HepG2 (cell line): Measurements from ENCODE around the gene VAV2. TPM values are rescaled to one million over a fixed set of nuclear protein-coding genes. Genes with fewer than 3 reads are reported as not detected.
A peak's percentile ranks its signal among the peaks of the same experiment; 100 is the strongest.

Experiments
- CEBPB ChIP-seq: IDR thresholded peaks from 2 replicates; pipeline ENCODE4 v1.6.1; 2011; ENCODE audit warnings: low read depth, low read length, improper control_type of control experiment, borderline replicate concordance
- E2F1 ChIP-seq: sonication (generic); formaldehyde crosslinking; IDR thresholded peaks from 2 replicates; pipeline ENCODE4 v1.5.0; 2020; ENCODE audit warnings: missing genetic modification reagents
- JDP2 ChIP-seq: sonication (generic); formaldehyde crosslinking; IDR thresholded peaks from 2 replicates; pipeline ENCODE4 v1.8.1; 2022; ENCODE audit warnings: missing genetic modification reagents, borderline replicate concordance
- KDM2A ChIP-seq: sonication (generic); formaldehyde crosslinking; IDR thresholded peaks from 2 replicates; pipeline ENCODE4 v1.4.0; 2020; ENCODE audit warnings: low read depth, missing genetic modification reagents, borderline replicate concordance
- RNF2 ChIP-seq: fragments of 450-650 bp; conservative IDR thresholded peaks from 2 replicates; pipeline ENCODE4 v1.6.1; 2016; ENCODE audit warnings: low read depth
- RXRB ChIP-seq: IDR thresholded peaks from 2 replicates; pipeline ENCODE4 v1.6.1; 2016; ENCODE audit warnings: borderline replicate concordance, missing genetic modification reagents, missing compliant biosample characterization
- TP53 ChIP-seq: sonication (generic); formaldehyde crosslinking; conservative IDR thresholded peaks from 2 replicates; pipeline ENCODE4 v1.4.0; 2020; ENCODE audit warnings: missing genetic modification reagents
- ZBTB8A ChIP-seq: sonication (generic); formaldehyde crosslinking; IDR thresholded peaks from 2 replicates; pipeline ENCODE4 v1.4.0; 2020; ENCODE audit warnings: mild to moderate bottlenecking, low read depth, missing genetic modification reagents, borderline replicate concordance
- ZMYM4 ChIP-seq: sonication (generic); formaldehyde crosslinking; IDR thresholded peaks from 2 replicates; pipeline ENCODE4 v1.8.1; 2023; ENCODE audit warnings: mild to moderate bottlenecking, missing genetic modification reagents
- ZNF136 ChIP-seq: sonication (generic); formaldehyde crosslinking; IDR thresholded peaks from 2 replicates; pipeline ENCODE4 v1.8.1; 2022; ENCODE audit warnings: low read depth, mild to moderate bottlenecking, moderate library complexity, missing genetic modification reagents
- ZNF362 ChIP-seq: sonication (generic); formaldehyde crosslinking; IDR thresholded peaks from 2 replicates; pipeline ENCODE4 v1.4.0; 2020; ENCODE audit warnings: missing genetic modification reagents, mild to moderate bottlenecking, borderline replicate concordance
- ZSCAN21 ChIP-seq: sonication (generic); formaldehyde crosslinking; IDR thresholded peaks from 2 replicates; pipeline ENCODE4 v1.8.0; 2022; ENCODE audit warnings: mild to moderate bottlenecking, missing genetic modification reagents, moderate library complexity, borderline replicate concordance
- polyA plus RNA-seq, 8 experiments: library from polyadenylated mRNA; depleted of rRNA in 3 of 8; stranded (reverse) in 7 of 8; unstranded in 1 of 8; fragments of >200 nt; fragmentation: Illumina TruSeq in 4 of 8; extraction: Trizol in 4 of 8; gene quantifications; 2 replicates each; pipeline versions ENCODE4 v1.2.1 to v1.2.3, GENCODE V29; 2011 to 2016; ENCODE audit warnings: low read depth in 4 of 8, missing spikeins in 1 of 8, mixed read lengths in 1 of 8; ENCODE audit not compliant: insufficient read depth in 1 of 8
- total RNA-seq, 5 experiments: library from RNA; depleted of rRNA; stranded (reverse); fragments of >200 nt; fragmentation: Illumina TruSeq; extraction: Trizol; gene quantifications; 2 replicates each; pipeline ENCODE4 v1.2.3, GENCODE V29; 2016; ENCODE audit warnings: low read depth in 1 of 5

The VAV2 gene
- total and polyA plus RNA-seq, 2 of the 13 experiments (the other 11 are each of a cell fraction or from before 2014, with no cell fraction given), result 22.5 to 22.9 TPM

- TF ChIP-seq E2F1 (CRISPR knock-in tag), result no peak
- peak; percentile 73 for TF ChIP-seq RXRB (CRISPR knock-in tag)
- 0 out of 2 replicates have a peak, but pooled peaks have one; percentile 55 for TF ChIP-seq ZBTB8A (CRISPR knock-in tag)
- no peak for TF ChIP-seq TP53 (CRISPR knock-in tag)
- 0 out of 2 replicates have a peak, but pooled peaks have one; percentile 32 for TF ChIP-seq ZNF362 (CRISPR knock-in tag)
- TF ChIP-seq ZMYM4, result no peak
- TF ChIP-seq ZNF136 (CRISPR knock-in tag), result no peak
- TF ChIP-seq CEBPB, result no peak
- peak; percentile 83; the same call in 1 of the 2 replicates for TF ChIP-seq ZSCAN21 (CRISPR knock-in tag)
- TF ChIP-seq KDM2A (CRISPR knock-in tag), result 0 out of 2 replicates have a peak, but pooled peaks have one; percentile 41
- 0 out of 2 replicates have a peak, but pooled peaks have one; percentile 35 for TF ChIP-seq RNF2
- no peak for TF ChIP-seq JDP2 (CRISPR knock-in tag)
Observed at GRCh38 chr9:133715866-133716563, 276.1 kb downstream of the VAV2 start (continued).
